Measurements from ENCODE around the gene DLG2.

The DLG2 gene

GRCh38 chr11:85541683-85542082 lies 85.5 kb downstream of the DLG2 start:
- no peak for DNase-seq

DNA sequence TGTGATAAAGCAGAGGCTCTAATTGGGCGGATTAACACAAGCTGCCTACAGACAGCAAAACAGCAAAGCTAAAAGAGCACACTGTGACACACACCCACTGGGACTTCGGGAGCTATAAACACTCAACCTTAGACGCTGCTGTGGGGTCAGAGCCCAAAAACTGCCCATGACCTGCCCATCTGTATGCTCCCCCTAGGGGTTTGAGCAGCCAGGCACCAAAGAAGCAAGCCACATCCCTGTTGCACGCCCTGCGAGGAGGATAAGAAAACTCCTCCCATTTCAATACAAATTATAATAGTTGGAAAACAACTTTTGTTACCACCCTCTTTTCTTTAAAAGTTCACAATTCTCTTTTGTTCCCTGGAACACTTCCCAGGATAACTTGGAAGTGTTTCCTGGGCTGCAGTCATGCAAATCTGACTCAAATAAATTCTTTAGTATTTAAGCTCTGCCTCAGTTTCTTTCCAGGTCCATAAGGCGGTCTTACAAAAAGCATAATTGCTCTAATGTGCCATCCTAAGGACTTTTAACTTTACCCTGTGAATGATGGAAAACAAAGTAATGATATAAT lies 86.4 kb downstream of the DLG2 start:
- DNase-seq: no peak

DNA sequence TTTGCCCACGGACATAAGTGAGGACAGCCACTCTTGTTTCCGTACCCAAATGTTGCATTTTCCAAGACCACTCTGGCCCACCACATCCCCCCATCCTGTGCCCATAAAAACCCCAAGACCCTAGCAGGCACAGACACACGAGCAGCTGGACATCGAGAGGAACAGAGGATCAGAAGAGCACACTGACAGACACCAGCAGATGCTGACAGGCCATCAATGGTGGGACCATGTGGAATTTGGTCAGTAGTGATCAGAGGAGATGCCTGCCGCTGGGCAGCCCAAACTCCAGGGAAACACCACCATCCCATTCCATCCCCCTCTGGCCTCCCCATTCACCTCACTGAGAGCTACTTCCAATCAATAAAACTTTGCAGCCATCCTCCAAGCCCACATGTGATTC lies 87.0 kb downstream of the DLG2 start:
- DNase-seq: no peak

- DNase-seq: no peak
Observed at GRCh38 chr11:85539740-85540139, 87.4 kb downstream of the DLG2 start.

GRCh38 chr11:85539029-85539689 lies 88.0 kb downstream of the DLG2 start:
- no peak for DNase-seq

DNA sequence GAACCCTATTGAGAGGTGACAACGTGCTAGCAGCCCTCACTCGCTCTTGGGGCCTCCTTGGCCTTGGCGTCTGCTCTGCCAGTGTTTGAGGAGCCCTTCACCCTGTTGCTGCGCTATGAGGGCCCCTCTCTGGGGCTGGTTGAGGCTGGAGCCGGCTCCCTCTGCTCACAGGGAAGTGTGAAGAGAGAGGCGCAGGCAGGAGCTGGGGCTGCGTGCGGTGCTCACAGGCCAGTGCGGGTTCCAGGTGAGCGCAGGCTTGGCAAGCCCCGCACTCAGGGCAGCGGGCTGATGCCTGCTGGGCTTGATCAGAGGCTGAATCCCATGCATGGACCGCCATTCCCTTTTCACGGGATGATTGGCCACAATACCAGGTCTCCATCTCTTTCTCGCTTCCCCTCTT lies 90.7 kb downstream of the DLG2 start:
- DNase-seq: no peak

GRCh38 chr11:85534806-85535205 lies 92.3 kb downstream of the DLG2 start:
- DNase-seq: no peak

- DNase-seq: no peak
Observed at GRCh38 chr11:85531191-85531897, 95.8 kb downstream of the DLG2 start.

GRCh38 chr11:85530634-85531033 lies 96.5 kb downstream of the DLG2 start:
- DNase-seq: no peak

DNA sequence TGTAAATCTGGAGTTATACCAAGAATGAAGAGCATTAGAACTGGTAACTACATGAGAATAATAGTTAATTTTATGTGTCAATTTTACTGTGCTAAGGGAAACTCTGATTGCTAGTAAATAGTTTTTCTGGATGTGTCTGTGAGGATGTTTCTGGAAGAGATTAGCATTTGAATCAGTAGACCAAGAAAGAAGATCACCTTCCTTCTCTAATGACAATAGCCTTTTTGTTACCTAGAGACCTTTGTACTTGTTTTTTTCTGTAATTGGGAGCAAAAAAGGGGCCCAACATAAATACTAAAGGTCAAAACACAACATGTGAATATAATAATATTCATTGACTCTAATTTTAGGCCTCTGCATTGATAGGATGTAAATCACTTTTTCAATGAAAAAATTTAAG lies 100.6 kb downstream of the DLG2 start:
- DNase-seq: no peak

DNA sequence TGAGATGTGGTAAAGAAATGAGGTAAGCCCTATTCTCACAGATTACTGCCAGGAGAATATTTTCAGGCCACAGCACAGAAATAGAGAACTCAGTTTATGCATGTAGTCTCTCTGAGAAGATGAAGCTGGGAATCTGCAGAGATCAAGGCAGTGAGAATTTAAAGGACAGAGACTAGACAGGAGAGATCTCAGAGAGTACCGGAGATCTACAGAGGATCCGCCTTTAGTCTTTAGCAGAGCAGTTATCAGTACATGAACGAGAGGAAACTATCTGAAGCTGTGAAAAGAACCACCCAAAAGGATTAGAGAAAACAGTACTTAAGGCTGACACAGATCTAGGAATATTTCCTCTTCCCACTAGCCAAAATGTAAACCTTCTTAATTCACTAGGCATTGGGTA lies 101.5 kb downstream of the DLG2 start:
- DNase-seq: no peak

DNA sequence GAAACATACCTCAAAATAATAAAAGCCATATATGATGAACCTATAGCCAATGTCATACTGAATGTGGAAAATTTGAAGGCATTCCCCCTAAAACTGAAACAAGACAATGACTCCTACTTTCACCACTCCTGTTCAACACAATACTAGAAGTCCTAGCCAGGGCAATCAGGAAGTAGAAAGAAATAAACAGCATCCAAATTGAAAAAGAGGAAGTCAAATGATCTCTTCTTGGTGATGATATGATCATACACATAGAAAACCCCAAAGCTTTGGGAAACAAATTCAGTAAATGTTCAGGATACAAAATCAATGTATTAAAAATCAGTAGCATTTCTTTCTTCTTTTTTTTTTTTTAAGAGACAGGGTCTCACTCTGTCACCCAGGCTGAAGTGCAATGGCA lies 109.9 kb downstream of the DLG2 start:
- DNase-seq: no peak

GRCh38 chr11:85495918-85496317 lies 131.2 kb downstream of the DLG2 start:
- DNase-seq: no peak

GRCh38 chr11:85494396-85494795 lies 132.7 kb downstream of the DLG2 start:
- no peak for DNase-seq

DNA sequence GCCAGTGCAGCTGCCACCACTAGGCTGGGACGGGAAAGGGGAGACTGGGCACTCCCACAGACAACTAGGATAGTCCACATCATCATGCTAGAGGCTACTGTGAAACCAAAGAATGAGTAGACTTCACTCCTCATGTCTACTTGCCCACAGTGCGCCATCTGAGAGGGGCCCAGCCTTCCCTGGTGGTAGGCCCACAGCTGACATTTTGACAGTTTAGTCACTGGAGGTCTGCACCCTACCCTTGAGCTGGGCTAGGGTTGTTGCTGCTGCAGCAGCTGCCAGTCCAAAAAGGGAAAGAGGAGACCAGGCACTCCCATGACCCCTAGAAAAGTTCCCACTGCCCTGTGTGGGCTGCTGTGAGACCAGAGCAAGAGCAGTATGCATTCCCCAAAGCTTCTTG lies 141.2 kb downstream of the DLG2 start:
- no peak for DNase-seq

GRCh38 chr11:85483861-85484260 lies 143.3 kb downstream of the DLG2 start:
- no peak for DNase-seq

GRCh38 chr11:85481862-85482261 lies 145.3 kb downstream of the DLG2 start:
- no peak for DNase-seq

DNA sequence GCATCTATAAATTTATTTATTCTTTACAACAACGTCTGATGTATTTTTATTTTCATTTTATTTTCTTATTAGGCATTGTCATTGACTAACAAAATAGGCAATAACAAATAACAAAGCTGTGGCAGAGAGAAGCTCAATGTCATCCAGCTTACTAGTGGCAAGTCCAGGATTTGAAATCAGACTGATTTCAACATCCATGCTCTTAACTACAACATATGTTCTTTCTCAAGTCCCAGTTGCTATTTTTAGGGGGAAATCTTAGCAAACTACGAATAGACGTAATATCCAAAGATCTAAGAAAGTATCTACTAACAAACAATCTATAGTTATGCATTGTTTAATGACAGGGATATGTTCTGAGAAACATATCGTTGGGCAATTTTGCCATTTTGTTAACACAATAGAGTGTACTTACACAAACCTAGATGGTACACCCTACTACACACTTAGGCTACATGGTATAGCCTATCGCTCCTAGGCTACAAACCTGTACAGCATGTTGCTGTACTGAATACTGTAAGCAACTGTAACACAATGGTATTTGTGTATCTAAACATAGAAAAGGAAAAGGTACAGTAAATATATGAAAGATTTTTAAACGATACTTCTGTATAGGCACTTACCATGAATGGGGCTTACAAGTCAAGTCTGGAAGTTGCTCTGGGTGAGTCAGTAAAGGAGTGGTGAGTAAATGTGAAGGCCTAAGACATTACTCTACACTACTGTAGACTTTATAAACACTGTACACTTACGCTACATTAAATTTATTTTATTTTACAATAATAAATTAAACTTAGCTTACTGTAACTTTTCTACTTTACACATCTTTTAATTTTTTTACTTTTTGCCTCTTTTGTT lies 151.3 kb downstream of the DLG2 start:
- DNase-seq: no peak

DNA sequence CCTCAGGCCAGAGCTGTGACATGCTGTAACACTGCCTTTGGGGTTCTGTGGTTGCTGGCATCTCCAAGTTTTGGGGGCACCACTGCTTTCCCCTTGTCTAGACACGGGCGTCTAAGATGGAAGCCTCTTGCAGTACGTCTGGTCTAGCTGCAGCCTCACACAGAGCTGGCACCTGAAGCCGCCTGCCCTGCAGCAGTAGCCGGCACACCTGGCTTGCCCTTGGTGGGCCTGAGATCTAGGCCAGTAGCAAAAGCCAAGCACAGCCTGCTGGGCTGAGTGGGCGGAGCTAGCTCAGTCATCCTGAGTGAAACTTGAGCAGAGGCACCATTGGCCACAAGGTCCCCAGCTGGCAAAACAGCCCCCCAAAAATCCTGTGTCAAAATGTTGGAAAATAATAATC lies 154.2 kb downstream of the DLG2 start:
- no peak for DNase-seq

DNA sequence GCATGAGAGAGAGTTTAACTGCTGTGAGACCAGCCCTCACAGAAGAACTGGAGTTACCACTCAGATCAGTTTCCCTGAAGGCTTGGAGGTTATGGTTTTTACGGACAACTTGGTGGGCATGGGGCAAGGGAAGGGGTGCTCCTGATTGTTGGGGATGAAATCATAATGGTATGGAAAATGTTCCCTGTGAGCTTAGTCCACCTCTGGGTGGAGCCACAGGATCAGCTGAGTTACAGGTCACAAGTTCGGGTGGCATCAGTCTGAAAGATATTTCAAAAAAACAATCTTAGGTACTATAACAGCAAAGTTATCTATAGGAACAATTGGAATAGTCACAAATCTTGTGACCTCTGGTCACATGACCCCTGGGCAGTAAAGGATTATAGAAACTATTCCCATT lies 162.9 kb downstream of the DLG2 start:
- no peak for DNase-seq

- DNase-seq: no peak
Observed at GRCh38 chr11:85459304-85459703, 167.8 kb downstream of the DLG2 start.

DNA sequence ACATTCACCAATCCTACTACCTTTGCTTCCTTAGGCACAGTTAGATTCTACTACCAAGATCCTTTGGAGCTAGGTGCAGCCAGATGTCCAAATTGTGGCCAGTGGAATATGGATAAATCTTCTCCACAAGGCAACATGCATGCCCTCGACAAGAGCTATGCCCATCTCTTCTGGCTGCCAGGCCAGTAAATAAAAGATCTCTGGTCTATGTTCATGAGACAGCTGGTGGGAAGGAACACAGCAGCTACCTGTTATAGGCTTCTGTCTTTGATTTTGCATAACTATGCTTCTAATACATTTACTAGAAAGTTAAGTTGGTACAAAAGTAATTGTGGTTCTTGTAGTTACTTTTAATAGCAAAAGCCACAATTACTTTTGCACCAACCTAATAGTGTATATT lies 182.7 kb downstream of the DLG2 start:
- DNase-seq: no peak

DNA sequence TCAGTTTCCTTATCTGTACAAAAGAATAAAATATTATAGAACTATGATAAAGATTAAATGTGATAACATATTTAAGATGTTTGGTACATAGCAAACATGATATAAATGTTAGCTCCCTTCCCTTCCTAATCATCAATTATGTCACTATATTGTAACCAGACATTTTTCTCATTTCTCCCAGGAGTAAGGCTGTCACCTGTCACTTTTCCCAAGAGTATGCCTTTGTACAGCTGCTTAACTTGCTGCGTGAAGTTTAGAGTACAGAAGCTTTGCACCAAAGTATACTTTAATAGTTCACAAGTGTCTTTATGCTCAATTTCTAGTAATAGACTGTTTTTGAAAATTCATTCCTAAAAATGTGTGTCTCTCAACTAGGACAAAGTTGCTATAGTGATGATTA lies 186.9 kb downstream of the DLG2 start:
- no peak for DNase-seq

DNA sequence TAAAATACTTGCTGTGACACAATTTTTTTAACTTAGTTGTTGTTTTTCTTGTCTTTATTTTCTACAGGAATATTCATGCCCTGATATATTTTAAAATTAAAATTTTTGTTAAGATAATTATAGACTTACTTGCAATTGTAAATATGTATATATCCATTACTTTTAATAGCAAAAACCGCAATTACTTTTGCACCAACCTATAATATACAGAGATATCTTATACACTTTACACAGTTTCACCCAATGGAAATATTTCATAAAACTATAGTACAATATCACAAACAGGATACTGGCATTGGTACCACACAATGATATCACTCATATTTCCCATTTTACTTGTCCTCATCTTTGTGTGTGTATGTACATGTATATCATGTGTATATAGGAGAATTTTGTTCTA lies 188.8 kb downstream of the DLG2 start:
- no peak for DNase-seq

Data from CD4-positive, alpha-beta T cell treated with Interleukin-1 beta for 1 hour (primary cell).